GM21786 (cell line): ENCODE results near the gene DCP2.

ENCODE experiments used
- ATAC-seq: cut with Tn5 transposase; IDR thresholded peaks from one replicate; pipeline ENCODE4 v1.9.1; 2021; ENCODE audit not compliant: unreplicated experiment

The DCP2 gene

DNA sequence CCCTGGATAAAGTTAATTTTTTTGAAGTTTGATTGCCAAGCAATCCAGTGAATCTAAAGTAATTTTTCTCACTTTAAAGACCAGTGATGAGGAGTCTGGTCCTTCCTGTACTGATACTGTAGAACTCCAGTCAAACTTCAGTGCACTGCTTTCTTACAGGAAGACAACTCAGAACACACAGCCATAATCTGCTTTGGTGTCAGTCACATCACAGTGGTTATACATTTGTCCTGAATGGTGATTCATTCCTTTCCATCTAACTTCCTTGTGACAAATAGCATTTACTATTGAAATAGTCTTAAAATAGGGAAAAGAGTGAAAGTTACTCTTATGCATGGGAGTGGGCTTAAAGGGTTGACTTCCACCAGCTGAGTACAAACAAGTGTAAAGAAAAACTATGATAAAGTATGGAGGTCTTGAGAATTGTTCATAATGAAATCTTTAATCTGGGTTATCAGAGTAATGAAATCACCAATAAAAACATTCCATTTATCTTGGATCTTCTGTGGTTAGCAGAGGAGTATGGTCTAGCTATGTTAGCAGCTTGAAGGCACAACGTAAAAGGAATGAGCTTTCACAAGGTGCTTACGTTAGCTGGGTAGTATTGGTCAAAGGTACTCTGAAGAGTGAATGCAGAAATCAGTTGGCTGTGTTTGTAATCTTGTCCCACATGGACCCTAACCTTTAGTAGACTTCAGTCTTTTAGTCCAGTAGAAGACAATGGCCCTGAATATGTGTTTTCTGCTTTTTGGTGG is 41.5 kb downstream of the DCP2 start:
- no peak for ATAC-seq

- no peak for ATAC-seq
Measured at GRCh38 chr5:113020461-113021273, 44.1 kb downstream of the DCP2 start.

DNA sequence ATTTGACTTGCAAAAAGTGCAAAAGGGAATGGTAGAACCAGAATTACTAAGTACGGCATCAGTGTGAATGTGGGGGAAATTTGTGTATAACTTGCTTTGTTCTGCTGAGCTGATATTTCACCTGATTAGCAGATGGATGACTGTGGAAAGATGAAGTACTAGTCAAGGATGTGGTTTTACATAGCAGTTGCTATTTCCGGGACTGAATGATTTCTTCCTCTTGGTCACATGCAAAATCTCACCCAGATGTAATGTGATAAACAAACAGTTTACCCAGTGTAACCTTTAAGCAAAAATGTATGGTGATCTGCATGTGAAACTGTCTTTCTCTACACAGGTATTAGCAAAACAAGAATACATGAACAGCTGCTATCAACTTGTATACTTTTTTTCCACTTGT is 46.1 kb downstream of the DCP2 start:
- peak; percentile 73 for ATAC-seq

GRCh38 chr5:113024076-113024697 is 47.6 kb downstream of the DCP2 start:
- ATAC-seq, result no peak

GRCh38 chr5:113025596-113025995 is 49.0 kb downstream of the DCP2 start:
- ATAC-seq, result no peak

GRCh38 chr5:113026211-113026610 is 49.6 kb downstream of the DCP2 start:
- no peak for ATAC-seq

GRCh38 chr5:113027015-113027414 is 50.4 kb downstream of the DCP2 start:
- ATAC-seq, result no peak

DNA sequence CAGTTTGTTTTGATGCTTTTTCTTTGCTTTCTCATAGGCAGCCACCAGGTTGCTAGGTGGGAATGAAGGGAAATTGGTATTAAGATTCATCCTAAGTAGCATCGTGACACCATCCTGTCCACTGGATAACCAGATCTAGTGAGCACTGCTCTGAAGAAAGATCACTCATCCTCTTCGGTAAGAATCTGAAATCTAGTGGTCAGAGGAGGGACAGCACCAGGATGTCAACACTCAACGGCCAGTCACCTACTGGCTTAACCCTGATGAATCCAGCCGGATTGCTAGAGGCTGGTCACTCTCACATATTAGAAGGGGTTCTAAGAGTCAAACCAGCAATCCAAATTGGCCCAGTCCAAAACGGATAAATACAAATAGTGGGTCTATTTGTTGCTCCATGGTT is 50.8 kb downstream of the DCP2 start:
- ATAC-seq, result no peak

DNA sequence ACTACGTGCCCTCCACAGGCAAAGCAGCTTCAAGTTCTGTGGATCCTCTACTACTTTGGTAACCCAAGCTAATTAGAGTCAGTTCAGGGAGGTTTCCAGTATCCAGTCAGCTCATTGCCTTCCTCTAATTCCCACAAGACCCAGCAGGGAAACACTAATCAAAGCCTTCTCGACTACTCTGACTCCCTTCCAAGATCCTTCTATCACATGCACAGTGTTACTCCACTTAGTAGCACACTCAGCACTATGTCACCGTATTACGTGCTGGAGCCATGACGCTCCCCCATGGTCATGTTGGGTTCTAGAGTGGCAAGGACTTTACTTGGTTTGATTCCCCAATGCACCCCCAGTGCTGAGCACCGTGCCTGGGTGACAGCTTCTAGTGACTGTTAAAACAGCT is 53.0 kb downstream of the DCP2 start:
- no peak for ATAC-seq

- no peak for ATAC-seq
Measured at GRCh38 chr5:113031104-113031503, 54.5 kb downstream of the DCP2 start.

DNA sequence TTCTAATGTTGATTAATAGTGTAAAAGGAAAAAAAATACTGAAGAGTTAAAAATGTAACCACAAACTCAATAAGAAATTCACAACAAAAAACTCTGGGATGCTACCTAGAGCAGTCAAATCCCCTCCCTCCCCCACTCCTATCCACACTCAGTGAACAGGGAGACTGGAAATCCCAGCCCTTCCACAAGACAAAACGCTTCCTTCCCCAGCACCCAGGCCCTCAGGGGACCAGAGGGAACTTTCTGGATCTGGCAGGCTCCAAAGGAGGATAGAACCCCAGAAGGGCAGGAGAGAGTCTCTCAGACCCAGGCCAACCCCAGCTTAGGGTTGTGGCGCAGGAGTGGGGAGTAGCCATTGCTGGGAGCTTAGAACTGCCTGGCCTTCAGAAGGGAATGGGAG is 55.0 kb downstream of the DCP2 start:
- no peak for ATAC-seq

DNA sequence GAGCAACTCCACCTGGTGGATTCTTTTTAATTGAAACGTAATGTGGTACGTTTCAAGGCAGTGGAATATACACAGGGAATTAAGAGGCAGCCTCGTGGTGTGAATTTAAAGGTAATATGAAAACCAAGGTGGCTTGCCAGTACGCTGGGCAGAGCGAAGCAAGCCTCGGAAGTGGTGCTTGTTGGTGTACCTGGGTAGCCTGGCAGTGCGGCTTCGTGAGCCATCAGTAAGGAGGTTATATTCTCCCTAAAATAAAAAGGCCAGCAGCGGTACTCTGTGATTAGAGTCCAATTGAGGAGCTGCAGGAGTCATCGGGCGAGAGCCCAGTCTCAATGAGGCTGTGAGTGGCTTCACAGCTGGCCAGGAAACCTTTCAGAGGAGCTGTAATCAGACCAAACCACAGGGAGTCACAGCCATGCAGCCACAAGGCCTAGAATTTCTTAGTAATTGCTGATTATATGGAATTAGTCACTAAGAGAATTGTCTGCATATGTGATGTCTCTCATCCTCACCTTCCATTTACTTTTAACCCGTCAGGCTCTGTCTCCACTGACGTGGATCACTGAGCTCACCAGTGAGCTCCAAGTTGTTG is 57.7 kb downstream of the DCP2 start:
- ATAC-seq, result no peak

- ATAC-seq, result no peak
Measured at GRCh38 chr5:113035096-113035495, 58.5 kb downstream of the DCP2 start.

DNA sequence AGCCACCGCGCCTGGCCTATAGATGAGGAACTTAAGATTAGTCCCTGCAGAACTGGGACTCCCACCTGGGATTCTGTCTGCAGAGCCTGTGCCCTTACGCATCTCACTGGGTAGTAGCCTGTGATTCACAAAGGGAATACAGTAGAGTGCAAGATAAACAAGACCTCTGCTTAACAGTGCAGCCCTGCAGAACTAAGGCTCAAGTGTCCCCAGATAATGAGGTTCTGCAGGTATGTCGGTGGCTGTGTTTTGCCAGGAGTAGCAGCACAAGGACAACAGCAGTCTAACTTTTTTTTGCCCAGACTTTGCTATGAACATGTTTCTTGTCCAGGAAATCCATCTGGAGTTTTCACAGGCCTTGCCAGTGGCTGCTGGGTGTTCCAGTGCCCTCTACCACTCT is 59.7 kb downstream of the DCP2 start:
- no peak for ATAC-seq

GRCh38 chr5:113036826-113037225 is 60.2 kb downstream of the DCP2 start:
- ATAC-seq, result no peak

GRCh38 chr5:113038136-113038535 is 61.5 kb downstream of the DCP2 start:
- ATAC-seq, result no peak

GRCh38 chr5:113038714-113039113 is 62.1 kb downstream of the DCP2 start:
- ATAC-seq, result no peak

- ATAC-seq, result no peak
Measured at GRCh38 chr5:113039229-113039933, 62.8 kb downstream of the DCP2 start.

DNA sequence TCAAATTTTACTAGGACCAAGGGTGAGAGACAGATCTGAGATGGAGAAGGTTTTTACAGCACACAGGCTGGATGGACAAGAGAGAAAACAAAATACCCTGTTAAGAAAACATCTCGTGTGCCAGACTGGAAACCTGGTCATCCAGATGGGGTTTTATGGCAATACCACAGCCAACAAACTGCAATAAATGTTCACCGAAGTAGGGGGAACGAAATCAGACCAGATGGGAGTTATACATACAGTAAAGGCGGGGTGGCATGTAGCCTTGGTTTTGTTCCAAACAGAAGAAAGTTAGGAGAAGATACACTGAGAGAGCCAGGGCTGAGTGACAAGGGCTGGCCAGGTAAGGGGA is 63.3 kb downstream of the DCP2 start:
- ATAC-seq, result no peak

DNA sequence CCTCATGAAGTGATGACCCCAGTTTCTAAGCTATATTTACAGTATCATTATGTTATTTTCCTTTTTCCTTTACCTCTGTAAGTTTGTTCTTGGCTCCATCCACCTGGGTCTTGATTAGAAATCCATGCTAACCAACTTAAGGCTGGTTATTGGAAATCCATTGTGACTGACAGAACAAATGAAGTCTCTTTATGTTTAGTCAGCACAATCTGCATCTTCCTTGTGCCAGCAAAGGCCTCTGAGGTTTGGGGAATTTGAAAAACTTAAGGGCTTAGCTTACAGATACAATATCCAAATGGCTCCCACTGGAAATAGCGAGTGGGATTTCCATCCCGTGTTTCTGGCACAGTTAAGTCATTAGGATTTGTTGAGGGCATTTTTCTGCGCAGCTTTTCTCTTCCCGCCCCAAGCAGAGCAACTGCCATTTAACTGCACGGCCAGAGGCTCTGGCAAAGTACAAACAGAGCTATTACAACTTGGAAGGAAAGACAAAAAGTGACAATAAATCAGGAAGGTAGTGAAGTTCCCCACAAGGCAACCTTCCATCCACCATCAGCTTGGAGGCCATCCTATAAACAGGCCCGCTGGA is 64.2 kb downstream of the DCP2 start:
- ATAC-seq, result no peak
